Epithelial cell of proximal tubule (primary cell): Measurements from ENCODE around the gene ACTR5. TPM values are rescaled to one million over a fixed set of nuclear protein-coding genes. Genes with fewer than 3 reads are reported as not detected.

Source experiments
- DNase-seq: peaks from one replicate; pipeline ENCODE4 v3.0.0-alpha.2; 2011; ENCODE audit warnings: low read depth
- H3K4me3 ChIP-seq: 2 replicates; pipeline ENCODE4 v1.5.1; 2011; ENCODE audit warnings: low read depth, mild to moderate bottlenecking, low read length
- total RNA-seq: library from RNA; depleted of rRNA; stranded (reverse); fragments of >200 nt; gene quantifications from 2 replicates; pipeline ENCODE4 v1.2.3, GENCODE V29; 2015
- TF ChIP-seq, protein P1 (sequence below): conservative IDR thresholded peaks from 2 replicates; pipeline ENCODE4 v1.5.1; 2012; ENCODE audit warnings: low read depth, mild to moderate bottlenecking, low read length

The ACTR5 gene
- total RNA-seq, 1 donor from 2014 or later, result 10.0 TPM

DNA sequence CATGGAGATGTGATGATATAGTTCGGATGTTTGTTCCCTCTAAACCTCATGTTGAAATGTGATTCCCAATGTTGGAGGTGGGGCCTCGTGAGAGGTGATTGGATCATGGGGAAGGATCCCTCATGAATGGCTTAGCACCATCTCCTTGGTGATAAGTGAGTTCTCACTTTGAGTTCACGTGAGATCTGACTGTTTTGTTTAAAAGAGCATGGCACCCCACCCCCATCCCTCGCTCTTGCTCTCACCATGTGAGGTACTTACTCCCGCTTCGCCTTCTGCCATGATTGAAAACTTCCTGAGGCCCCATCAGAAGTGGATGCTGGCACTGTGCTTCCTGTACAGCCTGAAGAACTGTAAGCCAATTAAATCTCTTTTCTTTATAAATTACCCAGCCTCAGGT is 13.1 kb upstream of the ACTR5 start:
- no peak overlapping the region for H3K4me3 ChIP-seq
- no peak for DNase-seq
- TF ChIP-seq, protein P1, sequence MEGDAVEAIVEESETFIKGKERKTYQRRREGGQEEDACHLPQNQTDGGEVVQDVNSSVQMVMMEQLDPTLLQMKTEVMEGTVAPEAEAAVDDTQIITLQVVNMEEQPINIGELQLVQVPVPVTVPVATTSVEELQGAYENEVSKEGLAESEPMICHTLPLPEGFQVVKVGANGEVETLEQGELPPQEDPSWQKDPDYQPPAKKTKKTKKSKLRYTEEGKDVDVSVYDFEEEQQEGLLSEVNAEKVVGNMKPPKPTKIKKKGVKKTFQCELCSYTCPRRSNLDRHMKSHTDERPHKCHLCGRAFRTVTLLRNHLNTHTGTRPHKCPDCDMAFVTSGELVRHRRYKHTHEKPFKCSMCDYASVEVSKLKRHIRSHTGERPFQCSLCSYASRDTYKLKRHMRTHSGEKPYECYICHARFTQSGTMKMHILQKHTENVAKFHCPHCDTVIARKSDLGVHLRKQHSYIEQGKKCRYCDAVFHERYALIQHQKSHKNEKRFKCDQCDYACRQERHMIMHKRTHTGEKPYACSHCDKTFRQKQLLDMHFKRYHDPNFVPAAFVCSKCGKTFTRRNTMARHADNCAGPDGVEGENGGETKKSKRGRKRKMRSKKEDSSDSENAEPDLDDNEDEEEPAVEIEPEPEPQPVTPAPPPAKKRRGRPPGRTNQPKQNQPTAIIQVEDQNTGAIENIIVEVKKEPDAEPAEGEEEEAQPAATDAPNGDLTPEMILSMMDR, result no peak

DNA sequence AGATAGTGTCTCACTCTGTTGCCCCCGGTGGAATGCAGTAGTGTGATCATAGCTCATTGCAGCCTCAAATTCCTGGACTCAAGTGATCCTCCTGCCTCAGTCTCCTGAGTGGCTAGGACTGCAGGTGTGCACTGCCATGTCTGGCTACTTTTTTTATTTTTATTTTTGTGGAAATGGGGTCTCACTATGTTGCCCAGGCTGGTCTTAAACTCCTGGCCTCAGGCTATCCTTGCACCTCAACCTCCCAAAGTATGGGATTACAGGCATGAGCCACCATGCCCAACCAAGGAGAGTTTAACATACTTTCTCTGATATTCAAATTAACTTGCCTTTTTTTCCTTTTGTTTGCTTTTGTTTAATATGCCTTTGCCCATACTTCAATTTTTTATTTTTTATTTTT is 10.4 kb upstream of the ACTR5 start:
- H3K4me3 ChIP-seq, result no peak overlapping the region
- no peak for DNase-seq

DNA sequence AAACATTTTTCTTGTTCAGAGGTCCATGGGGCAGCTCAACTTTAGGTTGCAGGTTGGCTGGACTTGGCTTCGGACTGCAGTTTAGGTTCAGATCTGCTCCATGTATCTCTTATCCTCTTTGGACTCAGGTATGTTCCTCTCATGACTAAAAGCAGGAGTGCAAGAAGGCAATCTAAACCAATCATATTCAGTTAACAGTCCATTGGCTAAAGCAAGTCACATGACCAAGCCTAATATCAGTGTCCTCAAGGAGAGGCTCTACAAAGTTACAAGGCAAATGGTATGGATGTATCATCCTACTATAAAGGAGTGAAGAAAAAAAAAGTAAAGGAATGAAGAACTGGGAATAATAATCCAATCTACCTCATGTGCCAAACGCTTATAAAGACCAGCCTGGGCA is 2.5 kb upstream of the ACTR5 start:
- no peak for DNase-seq
- H3K4me3 ChIP-seq, result no peak overlapping the region
- TF ChIP-seq, protein P1, result no peak

More for the DNA sequence above, 10.4 kb upstream of the ACTR5 start:
- TF ChIP-seq, protein P1, result no peak

DNA sequence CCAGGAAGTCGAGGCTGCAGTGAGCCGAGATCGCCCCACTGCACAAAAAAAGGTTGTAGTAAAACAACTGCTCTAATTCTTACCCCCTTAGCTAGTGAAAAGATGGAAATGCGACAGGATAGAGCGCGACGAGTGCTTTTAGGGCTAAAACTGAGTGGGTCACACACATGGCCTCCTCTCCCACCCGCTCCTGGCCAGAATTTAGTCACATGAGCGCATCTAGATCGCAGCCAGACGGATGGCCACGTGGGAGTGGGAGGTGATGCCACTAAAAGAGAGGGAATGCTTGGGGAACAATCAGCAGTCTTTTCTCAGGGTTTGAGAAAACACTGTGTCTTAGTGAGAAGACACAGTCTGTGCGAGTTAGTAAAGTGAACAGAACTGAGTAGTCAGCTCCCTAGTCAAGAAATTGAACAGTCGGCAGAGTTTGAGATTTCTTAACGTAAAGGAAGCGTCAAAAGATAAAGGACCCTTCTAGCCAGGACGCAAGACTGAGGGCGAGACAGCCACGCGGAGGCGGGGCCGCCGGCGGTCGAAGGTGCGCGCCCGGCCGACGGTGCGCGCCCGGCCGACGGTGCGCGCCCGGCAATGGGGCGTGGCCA is 664 bp upstream of the ACTR5 start:
- H3K4me3 ChIP-seq, result peak overlapping the region; percentile 32
- TF ChIP-seq, protein P1, result no peak
- no peak for DNase-seq

DNA sequence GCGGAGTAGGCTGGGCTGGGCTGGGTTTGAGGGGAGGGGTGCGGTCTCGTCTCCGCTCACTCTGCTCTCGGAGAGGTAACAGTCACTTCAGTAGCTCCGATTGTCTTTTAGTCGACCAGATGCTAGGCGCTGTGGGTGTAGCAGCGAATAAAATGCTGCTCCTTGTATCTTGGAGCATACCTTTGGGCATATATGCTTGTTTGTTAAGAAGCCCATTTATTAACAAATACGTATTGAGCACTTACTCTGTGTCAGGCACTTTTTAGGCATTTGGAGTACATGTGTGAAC is 545 bp downstream of the ACTR5 start:
- DNase-seq, result no peak
- H3K4me3 ChIP-seq, result peak overlapping the region; percentile 70
- TF ChIP-seq, protein P1, result no peak

DNA sequence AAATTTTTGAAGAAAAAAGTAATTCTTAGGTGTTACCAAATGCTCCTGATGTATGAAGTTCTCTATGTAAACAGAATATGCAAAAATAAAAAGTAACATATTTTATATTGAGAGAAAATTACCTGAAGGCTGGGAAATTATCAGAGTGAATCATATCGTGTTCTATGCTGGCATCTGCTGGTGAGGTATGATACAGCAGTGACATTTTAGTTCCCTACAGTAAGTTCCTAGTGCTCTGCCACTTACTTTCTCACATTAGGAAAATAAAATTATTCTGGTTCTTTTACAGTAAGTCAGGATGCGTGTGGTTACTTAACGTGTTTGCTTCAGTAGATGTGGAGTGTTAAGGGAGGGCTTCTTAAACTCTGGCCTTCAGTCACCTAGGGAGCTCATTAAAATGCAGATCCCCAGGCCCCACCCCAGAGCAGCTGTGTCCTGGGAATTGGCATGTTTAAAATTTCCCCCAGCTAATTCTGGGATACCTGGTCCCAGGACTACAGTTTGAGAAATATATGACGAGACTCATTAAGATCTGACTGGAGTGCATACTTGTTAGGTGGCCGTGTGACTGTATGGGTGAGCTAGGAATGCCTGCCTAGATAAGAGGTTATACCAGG is 3.2 kb downstream of the ACTR5 start:
- no peak for DNase-seq
- TF ChIP-seq, protein P1, result peak; percentile 75
- H3K4me3 ChIP-seq, result no peak overlapping the region

DNA sequence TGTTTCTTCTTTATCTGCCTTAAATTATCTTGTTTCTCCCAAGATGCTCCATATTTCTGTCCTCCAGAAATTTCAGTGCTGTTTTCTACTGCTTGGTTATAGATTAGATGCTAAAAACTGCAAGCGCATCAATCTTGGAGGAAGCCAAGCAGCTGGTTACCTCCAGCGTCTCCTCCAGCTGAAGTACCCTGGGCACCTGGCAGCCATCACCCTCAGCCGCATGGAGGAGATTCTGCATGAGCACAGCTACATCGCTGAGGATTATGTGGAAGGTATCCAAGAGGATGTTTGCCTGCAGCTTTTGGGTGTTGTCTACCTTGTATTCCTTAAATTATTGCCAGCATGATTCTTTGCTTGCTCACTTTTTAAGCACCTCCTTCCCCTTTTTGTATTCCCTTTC is 3.8 kb downstream of the ACTR5 start:
- no peak overlapping the region for H3K4me3 ChIP-seq
- TF ChIP-seq, protein P1, result no peak
- no peak for DNase-seq
